T-cell (primary cell): ENCODE measurements around the gene JOSD2. TPM values are rescaled to one million over a fixed set of nuclear protein-coding genes. Genes with fewer than 3 reads are reported as not detected.

ENCODE experiments used
- ATAC-seq, 4 experiments: fragments of 200-7000 bp in 3 of 4; fragments of 150-1000 bp in 1 of 4; cut with Tn5 transposase; replicated peaks in 1 of 4; 1 replicate in 3 of 4; 2 replicates in 1 of 4; pipeline ENCODE4 v1.10.0; 2021; ENCODE audit warnings: moderate library complexity in 3 of 4, mild to moderate bottlenecking in 2 of 4, moderate number of reproducible peaks in 1 of 4
- CTCF ChIA-PET, 2 donors: fragments of 300-600 bp; sonication (Branson Sonifier 250); formaldehyde crosslinking; loops; one replicate each; lab custom pipeline; 2022; ENCODE audit warnings: antibody characterized with exemption in 2 of 2; lab: Charles Lee
- POLR2A ChIA-PET, 2 donors: fragments of 300-600 bp; sonication (Branson Sonifier 250); formaldehyde crosslinking; loops; one replicate each; lab custom pipeline; 2022; ENCODE audit warnings: antibody characterized with exemption in 2 of 2; lab: Charles Lee
- DNase-seq, 35 experiments: peaks; one replicate each; pipeline versions ENCODE4 v3.0.0 to v3.0.0-alpha.2; 2013 to 2023
- H3K27ac ChIP-seq: one replicate; pipeline ENCODE4 v1.5.1; 2013; ENCODE audit warnings: low read length
- H3K27me3 ChIP-seq, 2 experiments: replicated peaks in 1 of 2; 1 replicate in 1 of 2; 2 replicates in 1 of 2; pipeline versions ENCODE4 v1.6.1 to v1.7.0; 2013; ENCODE audit warnings: low read length in 1 of 2, mixed read lengths in 1 of 2; ENCODE audit not compliant: control insufficient read depth in 2 of 2, insufficient read depth in 2 of 2; ENCODE audit errors: extremely low read depth in 1 of 2
- H3K36me3 ChIP-seq, 2 donors: 1 replicate in 1 of 2; 2 replicates in 1 of 2; pipeline versions ENCODE4 v1.6.1 to v1.7.0; 2013; ENCODE audit warnings: low read length in 1 of 2; ENCODE audit not compliant: control insufficient read depth in 2 of 2, insufficient read depth in 1 of 2; ENCODE audit errors: extremely low read depth in 1 of 2
- H3K4me1 ChIP-seq, 2 experiments: 1 replicate in 1 of 2; 2 replicates in 1 of 2; pipeline versions ENCODE4 v1.6.1 to v1.7.0; 2013; ENCODE audit warnings: low read length in 2 of 2, mixed read lengths in 1 of 2; ENCODE audit not compliant: insufficient read depth in 2 of 2, control insufficient read depth in 1 of 2; ENCODE audit errors: extremely low read depth in 1 of 2
- H3K4me3 ChIP-seq, 2 donors: 1 replicate in 1 of 2; 2 replicates in 1 of 2; pipeline versions ENCODE4 v1.5.1 to v1.7.0; 2013; ENCODE audit warnings: mild to moderate bottlenecking in 2 of 2, low read length in 1 of 2, moderate library complexity in 1 of 2; ENCODE audit not compliant: control insufficient read depth in 1 of 2; ENCODE audit errors: extremely low read depth in 1 of 2
- H3K9me3 ChIP-seq: 2 replicates; pipeline ENCODE4 v1.7.0; 2013
- H3K27ac Mint-ChIP-seq, 2 donors: one replicate each; pipeline ENCODE4 v1.8.0; 2020 to 2021; ENCODE audit warnings: mild to moderate bottlenecking in 2 of 2, mixed read lengths in 2 of 2
- H3K27me3 Mint-ChIP-seq, 2 donors: one replicate each; pipeline ENCODE4 v1.8.0; 2021 to 2022; ENCODE audit warnings: mixed read lengths in 2 of 2
- H3K36me3 Mint-ChIP-seq: one replicate; pipeline ENCODE4 v1.8.0; 2021; ENCODE audit warnings: mixed read lengths
- H3K4me1 Mint-ChIP-seq, 3 donors: one replicate each; pipeline ENCODE4 v1.8.0; 2020 to 2022; ENCODE audit warnings: mixed read lengths in 3 of 3, mild to moderate bottlenecking in 1 of 3
- H3K4me3 Mint-ChIP-seq, 3 donors: one replicate each; pipeline ENCODE4 v1.8.0; 2020 to 2022; ENCODE audit warnings: mild to moderate bottlenecking in 3 of 3, mixed read lengths in 3 of 3, moderate library complexity in 3 of 3
- H3K9me3 Mint-ChIP-seq, 3 donors: one replicate each; pipeline ENCODE4 v1.8.0; 2020 to 2022; ENCODE audit warnings: mixed read lengths in 3 of 3
- WGBS: methylation state at CpG from one replicate; pipeline ENCODE4 v1.1.5; 2013; ENCODE audit warnings: missing lambda C conversion rate; ENCODE audit not compliant: insufficient coverage; 5-methylcytosine and 5-hydroxymethylcytosine counted together
- total RNA-seq, 35 experiments: library from RNA in 6 of 35; stranded (reverse) in 6 of 35; fragments of 120-200 nt in 1 of 35; gene quantifications; one replicate each; pipeline versions ENCODE4 v1.2.1 to v1.2.4 and lab custom pipeline; 2013 to 2026

Gene JOSD2
- total RNA-seq, 5 donors from 2014 or later (not counting 1 experiment from before 2014, with no cell fraction given): 15.4 to 45.7 (median 40.6) TPM

DNA sequence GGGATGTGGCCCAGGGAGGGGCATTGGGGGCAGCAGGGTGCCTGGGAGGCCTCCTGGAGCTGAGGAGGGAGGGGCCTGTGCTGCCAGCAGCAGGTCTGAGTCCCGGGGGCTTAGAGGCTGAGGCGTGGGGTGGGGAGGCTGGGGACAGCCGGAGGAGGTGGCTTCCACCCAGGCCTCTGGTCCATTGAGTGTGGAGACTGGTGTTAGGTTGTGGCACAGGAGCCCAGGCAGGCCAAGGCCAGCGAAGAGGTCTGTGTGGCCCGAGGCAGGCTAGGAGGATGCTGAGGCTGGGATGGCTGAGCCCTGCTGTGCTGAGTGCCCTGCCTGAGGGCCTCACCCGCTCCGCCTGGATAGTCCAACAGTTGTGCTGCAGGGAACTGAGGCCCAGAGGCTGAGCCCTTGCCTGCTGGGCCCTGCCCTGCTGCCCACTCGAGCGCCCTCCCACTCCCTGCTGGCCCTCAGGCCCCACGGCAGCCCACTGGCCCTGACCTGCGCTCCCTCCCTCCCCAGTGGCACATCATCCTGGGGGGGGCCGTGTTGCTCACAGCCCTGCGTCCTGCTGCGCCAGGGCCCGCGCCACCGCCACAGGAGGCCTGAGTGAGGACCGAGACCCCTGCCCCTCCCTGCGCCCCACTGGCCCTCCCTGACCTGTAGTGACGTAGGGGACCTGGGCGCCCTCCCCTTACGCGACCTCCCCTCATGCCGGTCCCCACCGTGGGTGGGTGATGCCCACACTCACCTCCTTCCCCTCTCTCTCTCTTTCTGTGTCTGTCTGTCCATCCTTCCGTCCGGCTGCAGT, 29.4 kb downstream of the JOSD2 start:
- H3K27ac Mint-ChIP-seq: no peak overlapping the region
- H3K27me3 Mint-ChIP-seq: no peaks in the 10 kb centered on the region
- Histone ChIP-seq H3K27ac (no peak overlapping the region), H3K4me1 (peaks cover 9 to 34% of the 10 kb centered on the region in 2 experiments), H3K9me3 (no peaks in the 10 kb centered on the region), H3K4me3 (no peak overlapping the region), H3K27me3 (no peaks in the 10 kb centered on the region), H3K36me3 (peaks cover 12 to 63% of the 10 kb centered on the region in 2 donors)
- no peak for DNase-seq
- H3K4me3 Mint-ChIP-seq: no peak overlapping the region
- ChIA-PET POLR2A (interaction anchor here in 1 of 2 donors (0.7 kb wide), 1 partner anchor 45 kb away, joined by 3 read pairs; no protein-coding TSS in a partner anchor), CTCF (no interaction called here)
- peaks cover 35% of the 10 kb centered on the region for H3K36me3 Mint-ChIP-seq
- H3K9me3 Mint-ChIP-seq: no peaks in the 10 kb centered on the region
- 97% methylated on average over 15 of the region's 27 CpGs for WGBS
- H3K4me1 Mint-ChIP-seq: peaks cover 19 to 28% (median 21%) of the 10 kb centered on the region in 3 donors
- ATAC-seq: no peak

DNA sequence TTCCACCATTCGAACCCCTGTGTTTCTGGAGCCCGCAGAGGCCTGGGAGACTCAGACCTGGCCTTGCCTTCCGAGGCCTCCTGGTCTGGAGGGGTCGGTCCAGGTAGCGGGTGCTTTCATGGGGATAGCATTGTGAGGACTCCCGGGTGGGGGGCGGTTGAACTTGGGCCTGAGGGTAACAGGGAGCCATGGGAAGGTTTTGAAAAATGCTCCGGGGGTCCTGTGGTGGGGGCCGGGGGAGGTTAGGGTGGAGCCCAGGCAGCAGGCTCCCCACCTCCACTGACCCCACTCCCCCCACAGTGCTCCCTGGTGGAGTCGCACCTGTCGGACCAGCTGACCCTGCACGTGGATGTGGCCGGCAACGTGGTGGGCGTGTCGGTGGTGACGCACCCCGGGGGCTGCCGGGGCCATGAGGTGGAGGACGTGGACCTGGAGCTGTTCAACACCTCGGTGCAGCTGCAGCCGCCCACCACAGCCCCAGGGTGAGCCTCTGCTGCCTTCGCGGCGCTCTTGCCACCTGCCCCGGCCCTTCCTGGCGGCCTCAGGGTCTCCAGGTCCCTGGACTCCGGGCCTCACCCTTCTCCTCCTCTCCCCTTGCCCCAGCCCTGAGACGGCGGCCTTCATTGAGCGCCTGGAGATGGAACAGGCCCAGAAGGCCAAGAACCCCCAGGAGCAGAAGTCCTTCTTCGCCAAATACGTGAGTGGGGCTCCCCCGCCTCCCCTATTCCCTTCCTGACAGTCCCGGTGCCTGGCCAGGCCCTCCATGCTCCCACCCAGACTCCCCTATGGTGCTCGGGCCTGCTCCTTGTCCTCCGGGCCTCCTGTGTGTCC, 30.5 kb downstream of the JOSD2 start:
- peaks cover 12 to 63% of the 10 kb centered on the region in 2 donors for H3K36me3 ChIP-seq

DNA sequence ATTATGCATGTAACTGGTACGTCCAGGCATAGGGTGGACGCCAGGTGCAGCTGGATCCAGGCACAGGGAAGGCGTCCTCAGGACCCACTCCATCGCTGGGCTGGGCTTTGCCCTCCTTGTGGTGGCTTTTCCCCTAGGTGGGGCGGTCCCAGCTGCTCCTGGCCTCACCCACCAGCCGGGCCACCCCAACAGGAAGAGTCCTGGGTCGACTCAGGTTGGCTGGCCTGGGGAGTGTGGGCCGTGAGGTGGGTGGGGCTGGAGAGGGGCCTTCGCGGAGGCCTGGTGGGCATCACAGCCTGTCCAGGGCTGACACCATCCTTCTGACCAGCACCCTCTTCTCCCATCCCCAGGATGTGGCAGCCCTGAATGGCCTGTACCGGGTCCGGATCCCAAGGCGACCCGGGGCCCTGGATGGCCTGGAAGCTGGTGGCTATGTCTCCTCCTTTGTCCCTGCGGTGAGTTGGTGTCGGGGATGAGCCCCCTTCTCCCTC, 31.2 kb downstream of the JOSD2 start:
- no peak for ATAC-seq
- Mint-ChIP-seq H3K36me3 (peaks cover 26% of the 10 kb centered on the region), H3K9me3 (no peaks in the 10 kb centered on the region), H3K4me1 (peaks cover 21 to 36% (median 27%) of the 10 kb centered on the region in 3 donors), H3K27ac (no peak overlapping the region), H3K27me3 (peaks cover 0 to 1% of the 10 kb centered on the region in 2 donors), H3K4me3 (no peak overlapping the region)
- Histone ChIP-seq H3K36me3 (peaks cover 12 to 58% of the 10 kb centered on the region in 2 donors), H3K27me3 (peaks cover 0 to 4% of the 10 kb centered on the region in 2 experiments), H3K9me3 (no peaks in the 10 kb centered on the region), H3K4me3 (no peak overlapping the region), H3K27ac (no peak overlapping the region), H3K4me1 (peaks cover 9 to 43% of the 10 kb centered on the region in 2 experiments)
- POLR2A ChIA-PET: no interaction called here
- 97% methylated on average over 9 of the region's 16 CpGs for WGBS
- CTCF ChIA-PET: interaction anchor here in 1 of 2 donors (0.6 kb wide), 1 partner anchor 77 kb away, joined by 3 read pairs; no protein-coding TSS in a partner anchor
- DNase-seq: no peak

More for the DNA sequence above, 30.5 kb downstream of the JOSD2 start:
- 91% methylated on average over 25 of the region's 37 CpGs for WGBS
- H3K4me1 ChIP-seq: peaks cover 9 to 43% of the 10 kb centered on the region in 2 experiments
- ATAC-seq (no peak), DNase-seq (no peak)
- POLR2A ChIA-PET: interaction anchor here in 1 of 2 donors (0.7 kb wide), 1 partner anchor 46 kb away, joined by 3 read pairs; no protein-coding TSS in a partner anchor
- no peak overlapping the region for H3K4me3 ChIP-seq
- Mint-ChIP-seq H3K27ac (no peak overlapping the region), H3K36me3 (peaks cover 33% of the 10 kb centered on the region), H3K4me1 (peaks cover 21 to 35% (median 24%) of the 10 kb centered on the region in 3 donors), H3K4me3 (no peak overlapping the region), H3K27me3 (peaks cover 0 to 1% of the 10 kb centered on the region in 2 donors), H3K9me3 (no peaks in the 10 kb centered on the region)
- H3K27ac ChIP-seq: no peak overlapping the region
- no peaks in the 10 kb centered on the region for H3K9me3 ChIP-seq
- CTCF ChIA-PET: no interaction called here
- H3K27me3 ChIP-seq: peaks cover 0 to 4% of the 10 kb centered on the region in 2 experiments

DNA sequence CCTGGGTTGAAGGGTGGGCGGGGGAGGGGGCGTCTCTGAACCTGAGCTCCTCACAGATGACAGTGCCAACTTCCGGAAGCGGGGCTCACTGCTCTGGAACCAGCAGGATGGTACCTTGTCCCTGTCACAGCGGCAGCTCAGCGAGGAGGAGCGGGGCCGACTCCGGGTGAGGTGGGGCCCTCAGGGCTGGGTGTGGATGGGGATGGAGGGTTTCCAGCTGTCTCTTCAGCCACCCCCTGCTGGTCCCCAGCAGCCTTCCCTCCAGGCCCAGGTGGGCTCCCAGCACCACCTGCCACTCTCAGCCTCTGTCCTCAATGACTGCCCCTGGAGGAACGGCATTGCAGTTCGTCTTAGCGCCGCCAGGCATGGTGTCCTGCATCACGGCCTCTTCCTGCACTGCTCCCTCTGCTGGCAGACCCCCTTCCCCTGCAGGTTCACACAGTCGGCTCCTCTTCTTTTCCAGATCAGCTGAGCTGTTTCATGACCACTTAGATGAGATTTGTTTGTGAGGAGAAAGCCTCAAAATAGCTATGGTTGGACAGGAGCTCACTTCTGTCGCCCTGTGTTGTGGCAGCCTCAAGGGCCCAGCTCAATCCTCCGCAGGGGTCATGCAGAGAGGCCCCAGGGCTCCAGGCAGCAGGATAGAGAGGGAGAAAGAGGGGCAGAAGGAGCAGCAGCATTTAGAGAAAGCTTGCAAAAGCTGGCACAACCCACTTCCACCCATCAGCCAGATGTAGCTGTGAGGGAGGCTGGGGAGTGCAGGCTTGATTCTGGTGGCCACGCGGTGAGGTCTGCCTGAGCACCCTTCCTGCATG, 31.9 kb downstream of the JOSD2 start:
- peaks cover 12 to 54% of the 10 kb centered on the region in 2 donors for H3K36me3 ChIP-seq
- Mint-ChIP-seq H3K27me3 (peaks cover 0 to 1% of the 10 kb centered on the region in 2 donors), H3K36me3 (peaks cover 25% of the 10 kb centered on the region), H3K27ac (no peak overlapping the region), H3K9me3 (no peaks in the 10 kb centered on the region), H3K4me1 (peaks cover 21 to 36% (median 27%) of the 10 kb centered on the region in 3 donors), H3K4me3 (peak overlapping the region in 1 of 3 donors; percentile 42)
- ATAC-seq (no peak), DNase-seq (peak in 3 of 35 experiments; percentile 15 to 30 (median 19))
- H3K27ac ChIP-seq: no peak overlapping the region
- ChIA-PET POLR2A (interaction anchor here in 1 of 2 donors (0.6 kb wide), 1 partner anchor 209 kb away, joined by 3 read pairs; no protein-coding TSS in a partner anchor), CTCF (interaction anchor here in 1 of 2 donors (0.6 kb wide), 2 partner anchors 78 to 398 kb away, joined by 3 read pairs; no protein-coding TSS in a partner anchor)
- no peak overlapping the region for H3K4me3 ChIP-seq
- WGBS: 93% methylated on average over 10 of the region's 19 CpGs
- peaks cover 0 to 4% of the 10 kb centered on the region in 2 experiments for H3K27me3 ChIP-seq
- peaks cover 9 to 43% of the 10 kb centered on the region in 2 experiments for H3K4me1 ChIP-seq
- H3K9me3 ChIP-seq: no peaks in the 10 kb centered on the region

DNA sequence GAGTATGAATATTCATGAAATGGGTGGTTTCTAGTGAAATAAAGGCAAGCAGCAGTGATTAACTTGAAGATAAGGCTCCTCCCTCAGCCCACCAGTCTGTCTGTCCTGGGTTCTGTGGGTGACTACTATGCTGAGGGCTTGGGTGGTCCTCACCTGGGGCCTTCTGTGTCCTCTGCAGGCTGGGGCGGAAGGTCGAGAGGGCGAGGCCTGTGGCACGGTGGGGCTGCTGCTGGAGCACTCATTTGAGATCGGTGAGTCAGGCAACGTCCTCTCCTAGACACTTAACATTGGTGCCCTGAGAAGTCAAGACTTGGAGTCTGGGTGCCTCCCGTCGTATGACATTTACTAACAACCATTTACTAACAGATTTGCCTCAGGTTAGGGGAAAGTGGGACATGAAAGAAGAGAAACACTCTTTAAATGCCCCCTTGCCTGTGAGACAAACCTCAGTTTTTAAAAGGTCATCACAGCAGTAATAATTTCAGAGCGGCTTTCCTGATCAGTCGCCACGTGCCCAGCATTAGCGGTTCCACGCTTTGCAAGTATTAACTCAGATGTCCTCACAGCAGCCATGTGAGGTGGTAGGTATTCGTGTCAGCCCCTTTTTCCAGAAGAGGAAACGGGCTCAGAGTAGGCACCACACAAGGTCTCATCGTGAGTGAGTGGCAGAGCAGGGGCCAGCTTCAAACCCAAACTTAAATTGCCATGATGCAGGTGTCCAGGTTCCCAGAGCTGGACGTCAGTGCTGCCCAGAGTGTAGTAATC, 33.1 kb downstream of the JOSD2 start:
- POLR2A ChIA-PET: no interaction called here
- no peak for DNase-seq
- Mint-ChIP-seq H3K27me3 (peaks cover 0 to 1% of the 10 kb centered on the region in 2 donors), H3K9me3 (no peaks in the 10 kb centered on the region), H3K27ac (peak overlapping the region; percentile 62 to 93), H3K36me3 (peaks cover 20% of the 10 kb centered on the region), H3K4me3 (peak overlapping the region; percentile 95 to 98 (median 98)), H3K4me1 (peaks cover 21 to 36% (median 27%) of the 10 kb centered on the region in 3 donors)
- H3K4me3 ChIP-seq: no peak overlapping the region
- H3K27me3 ChIP-seq: peaks cover 0 to 4% of the 10 kb centered on the region in 2 experiments
- CTCF ChIA-PET: no interaction called here
- H3K4me1 ChIP-seq: peaks cover 9 to 43% of the 10 kb centered on the region in 2 experiments
- WGBS: 96% methylated on average over 10 of the region's 17 CpGs
- H3K27ac ChIP-seq: no peak overlapping the region
- ATAC-seq: no peak
- peaks cover 12 to 44% of the 10 kb centered on the region in 2 donors for H3K36me3 ChIP-seq
- H3K9me3 ChIP-seq: no peaks in the 10 kb centered on the region
